Stimulated activated CD4-positive, alpha-beta T cell treated with anti-CD3 and anti-CD28 coated beads, Interleukin-4, amount 100 ng/mL, for 48 hours (primary cell): ENCODE measurements around the gene CYP17A1.
A peak's percentile ranks its signal among the peaks of the same experiment; 100 is the strongest.
"Not testable (repeated sequence)": the region's sequence is repeated elsewhere in the genome, so short reads cannot be mapped to it uniquely, and the experiment has no call there.

Experiments used
- DNase-seq, 2 donors: peaks; one replicate each; pipeline ENCODE4 v3.0.0-alpha.2; 2020; ENCODE audit warnings: low read depth in 2 of 2

CYP17A1 gene

GRCh38 chr10:102835007-102835482 lies 2.2 kb downstream of the CYP17A1 start:
- peak; percentile 68 to 71 for DNase-seq

- no peak for DNase-seq
Measured at GRCh38 chr10:102834143-102834542, 3.1 kb downstream of the CYP17A1 start.

GRCh38 chr10:102832987-102833386 lies 4.2 kb downstream of the CYP17A1 start:
- DNase-seq: no peak

- no peak for DNase-seq
Measured at GRCh38 chr10:102832248-102832647, 5.0 kb downstream of the CYP17A1 start.

GRCh38 chr10:102831322-102832071 lies 5.7 kb downstream of the CYP17A1 start:
- DNase-seq: no peak

GRCh38 chr10:102827597-102827975 lies 9.6 kb downstream of the CYP17A1 start:
- DNase-seq: no peak

GRCh38 chr10:102826148-102826796 lies 10.9 kb downstream of the CYP17A1 start:
- no peak for DNase-seq

GRCh38 chr10:102824664-102825063 lies 12.5 kb downstream of the CYP17A1 start:
- DNase-seq: no peak

GRCh38 chr10:102822222-102822621 lies 15.0 kb downstream of the CYP17A1 start:
- DNase-seq: no peak

- not testable (repeated sequence) for DNase-seq
Measured at GRCh38 chr10:102820008-102820407, 17.2 kb downstream of the CYP17A1 start.

- no peak for DNase-seq
Measured at GRCh38 chr10:102819054-102819453, 18.2 kb downstream of the CYP17A1 start.

GRCh38 chr10:102817175-102817574 lies 20.0 kb downstream of the CYP17A1 start:
- DNase-seq: no peak

GRCh38 chr10:102815790-102816549 lies 21.2 kb downstream of the CYP17A1 start:
- no peak for DNase-seq

GRCh38 chr10:102814873-102815661 lies 22.1 kb downstream of the CYP17A1 start:
- DNase-seq: no peak

GRCh38 chr10:102814453-102814871 lies 22.8 kb downstream of the CYP17A1 start:
- no peak for DNase-seq

- DNase-seq: no peak
Measured at GRCh38 chr10:102813734-102814452, 23.3 kb downstream of the CYP17A1 start.

GRCh38 chr10:102813017-102813541 lies 24.1 kb downstream of the CYP17A1 start:
- DNase-seq: no peak

GRCh38 chr10:102812231-102812876 lies 24.9 kb downstream of the CYP17A1 start:
- DNase-seq: no peak

- DNase-seq: no peak
Measured at GRCh38 chr10:102811346-102811745, 25.9 kb downstream of the CYP17A1 start.

- DNase-seq: no peak
Measured at GRCh38 chr10:102808380-102808779, 28.8 kb downstream of the CYP17A1 start.
